Fibroblast of villous mesenchyme (primary cell): ENCODE data around the gene NHS. TPM values are rescaled to one million over a fixed set of nuclear protein-coding genes. Genes with fewer than 3 reads are reported as not detected.

Experiments
- DNase-seq: peaks from one replicate; pipeline ENCODE4 v3.0.0-alpha.2; 2010; ENCODE audit warnings: low read depth
- H3K4me3 ChIP-seq: 2 replicates; pipeline ENCODE4 v1.5.1; 2011; ENCODE audit warnings: low read depth, mild to moderate bottlenecking, low read length
- total RNA-seq: library from RNA; depleted of rRNA; stranded (reverse); fragments of >200 nt; gene quantifications from 2 replicates; pipeline ENCODE4 v1.2.3, GENCODE V29; 2012
- TF ChIP-seq, protein P1 (sequence below): IDR thresholded peaks from 2 replicates; pipeline ENCODE4 v1.5.1; 2012; ENCODE audit warnings: low read depth, mild to moderate bottlenecking, low read length; ENCODE audit not compliant: insufficient read depth

Gene NHS
- total RNA-seq, 1 donor, result 5.2 TPM

DNA sequence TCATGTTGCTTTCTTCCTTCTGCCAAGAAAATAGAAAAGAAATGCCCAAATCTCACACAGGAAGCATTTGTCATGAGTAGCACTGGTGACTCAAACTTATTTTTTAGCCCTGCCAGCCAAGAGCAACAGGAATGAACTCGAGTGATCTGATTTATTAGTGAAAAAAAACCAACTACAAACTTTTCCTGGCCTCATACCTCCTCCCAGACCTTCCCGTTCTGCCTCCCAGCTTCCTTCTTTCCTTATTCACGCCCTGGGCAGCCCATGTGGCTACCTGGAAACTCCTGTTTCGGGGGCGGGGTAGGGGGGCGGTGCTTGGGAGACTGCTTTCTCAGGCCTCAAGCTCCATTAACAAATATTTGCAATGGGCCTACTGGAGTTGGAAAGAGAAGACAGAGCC, 178.5 kb downstream of the NHS start:
- TF ChIP-seq, protein P1, sequence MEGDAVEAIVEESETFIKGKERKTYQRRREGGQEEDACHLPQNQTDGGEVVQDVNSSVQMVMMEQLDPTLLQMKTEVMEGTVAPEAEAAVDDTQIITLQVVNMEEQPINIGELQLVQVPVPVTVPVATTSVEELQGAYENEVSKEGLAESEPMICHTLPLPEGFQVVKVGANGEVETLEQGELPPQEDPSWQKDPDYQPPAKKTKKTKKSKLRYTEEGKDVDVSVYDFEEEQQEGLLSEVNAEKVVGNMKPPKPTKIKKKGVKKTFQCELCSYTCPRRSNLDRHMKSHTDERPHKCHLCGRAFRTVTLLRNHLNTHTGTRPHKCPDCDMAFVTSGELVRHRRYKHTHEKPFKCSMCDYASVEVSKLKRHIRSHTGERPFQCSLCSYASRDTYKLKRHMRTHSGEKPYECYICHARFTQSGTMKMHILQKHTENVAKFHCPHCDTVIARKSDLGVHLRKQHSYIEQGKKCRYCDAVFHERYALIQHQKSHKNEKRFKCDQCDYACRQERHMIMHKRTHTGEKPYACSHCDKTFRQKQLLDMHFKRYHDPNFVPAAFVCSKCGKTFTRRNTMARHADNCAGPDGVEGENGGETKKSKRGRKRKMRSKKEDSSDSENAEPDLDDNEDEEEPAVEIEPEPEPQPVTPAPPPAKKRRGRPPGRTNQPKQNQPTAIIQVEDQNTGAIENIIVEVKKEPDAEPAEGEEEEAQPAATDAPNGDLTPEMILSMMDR, result no peak
- no peak overlapping the region for H3K4me3 ChIP-seq
- no peak for DNase-seq

DNA sequence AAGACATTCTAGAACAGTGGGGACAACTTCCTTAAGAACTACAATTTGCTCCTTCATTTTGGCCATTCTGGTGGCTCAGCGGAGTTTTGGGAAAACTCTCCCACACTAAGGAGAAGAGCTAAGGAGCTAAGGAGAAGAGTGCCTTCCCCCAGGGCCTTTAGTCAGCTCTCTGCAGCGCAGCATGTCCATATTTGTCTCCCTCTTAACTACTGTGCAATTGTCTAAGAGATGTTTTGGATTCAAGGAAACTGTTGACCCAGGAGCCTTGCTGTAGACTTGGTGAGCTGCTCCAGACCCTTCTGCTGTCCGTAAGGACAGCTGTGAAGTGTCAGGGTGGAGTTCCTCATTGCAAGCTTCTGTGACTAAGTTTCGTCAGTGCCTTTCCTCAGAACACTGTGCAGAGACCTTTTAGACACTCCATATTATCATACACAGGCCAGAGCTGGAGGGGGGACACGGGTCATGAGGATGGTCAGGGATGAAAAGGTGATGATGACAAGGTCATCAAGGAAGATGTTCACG, 179.0 kb downstream of the NHS start:
- TF ChIP-seq, protein P1, result no peak
- no peak overlapping the region for H3K4me3 ChIP-seq
- DNase-seq, result peak; percentile 55

DNA sequence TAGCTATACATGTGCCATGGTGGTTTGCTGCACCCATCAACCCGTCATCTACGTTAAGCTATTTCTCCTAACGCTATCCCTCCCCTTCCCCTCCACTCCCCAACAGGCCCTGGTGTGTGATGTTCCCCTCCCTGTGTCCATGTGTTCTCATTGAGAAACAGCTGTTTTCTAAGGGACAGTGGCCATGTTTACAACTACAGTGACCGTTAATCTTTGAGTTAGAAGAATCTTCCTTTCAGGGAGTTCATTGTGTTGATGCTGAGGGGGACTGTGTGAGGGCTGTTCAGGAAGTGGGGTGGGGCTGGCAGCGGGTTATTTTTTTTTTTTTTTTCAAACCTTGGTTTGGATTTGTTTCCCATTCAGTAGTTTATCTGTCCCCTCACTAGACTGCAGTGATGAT, 179.9 kb downstream of the NHS start:
- no peak for DNase-seq
- no peak overlapping the region for H3K4me3 ChIP-seq

DNA sequence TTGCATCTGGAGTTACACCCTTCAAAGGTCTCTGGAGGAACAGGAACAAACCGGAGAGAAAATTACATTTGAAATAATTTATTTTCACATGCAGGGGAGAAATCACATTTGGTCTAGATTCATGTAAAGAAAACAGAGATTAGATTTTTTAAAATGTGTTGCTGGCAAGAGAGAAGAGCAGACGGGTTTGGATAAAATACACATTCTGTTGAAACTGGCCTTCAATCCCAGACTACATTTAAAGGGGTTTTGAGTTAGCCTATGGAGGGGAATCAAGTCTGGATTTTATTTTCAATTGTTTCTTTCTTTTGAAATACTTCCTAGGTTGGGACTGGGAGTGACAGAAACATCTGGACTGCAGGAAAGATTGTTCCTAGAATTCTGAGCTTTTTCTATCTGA, 180.8 kb downstream of the NHS start:
- H3K4me3 ChIP-seq, result no peak overlapping the region
- DNase-seq, result no peak
- TF ChIP-seq, protein P1, result no peak

More for the DNA sequence above, 179.9 kb downstream of the NHS start:
- TF ChIP-seq, protein P1, result no peak

DNA sequence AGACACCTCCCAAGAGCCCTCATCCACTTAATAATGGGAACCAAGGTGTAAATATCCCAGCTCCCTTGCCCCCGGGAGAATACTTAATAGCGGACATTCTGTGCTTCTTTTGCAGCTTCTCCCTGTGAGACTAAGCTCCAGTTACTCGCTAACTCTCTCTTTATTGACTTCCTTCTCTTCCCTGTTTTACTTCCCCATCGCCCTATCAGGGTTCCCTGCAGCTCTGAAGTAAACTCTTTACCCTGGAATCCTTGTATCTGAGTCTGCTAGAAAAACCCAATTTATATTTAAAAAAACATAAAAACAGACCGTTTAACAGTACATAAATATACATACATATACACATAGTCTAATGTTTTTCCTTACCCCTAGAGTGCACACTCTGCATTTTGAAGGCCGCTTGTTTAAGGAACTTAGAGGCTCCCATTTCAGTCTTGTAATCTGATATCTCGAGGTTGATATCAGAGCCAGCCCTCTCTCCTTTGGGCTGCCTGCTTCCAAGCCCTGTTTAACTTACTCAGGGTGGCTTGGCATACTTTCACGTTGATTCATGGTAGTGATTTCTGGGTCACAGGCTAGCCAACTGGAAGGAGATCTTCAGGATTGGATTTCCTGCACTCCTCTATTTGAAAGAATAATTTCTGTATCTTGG, 184.9 kb downstream of the NHS start:
- DNase-seq, result peak; percentile 60
- no peak overlapping the region for H3K4me3 ChIP-seq
- TF ChIP-seq, protein P1, result no peak

DNA sequence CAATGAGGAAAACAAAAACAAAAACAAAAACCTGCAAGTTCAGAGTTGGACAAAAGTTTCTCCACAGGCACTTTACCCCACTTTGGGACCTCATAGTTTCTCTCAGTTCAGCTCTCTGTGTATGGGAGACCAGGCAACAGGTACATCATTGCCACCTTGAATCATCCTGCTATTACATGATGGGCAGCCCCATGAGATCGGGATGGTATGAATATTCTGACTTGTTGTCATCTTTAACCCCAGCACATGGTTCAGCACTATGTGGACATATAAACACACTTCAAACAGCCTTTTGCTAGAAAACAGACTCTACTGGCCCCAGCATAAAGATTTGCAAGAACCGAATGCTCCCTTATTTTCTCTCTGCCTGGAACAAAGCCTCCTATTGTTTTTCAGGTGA, 185.4 kb downstream of the NHS start:
- TF ChIP-seq, protein P1, result no peak
- H3K4me3 ChIP-seq, result no peak overlapping the region
- DNase-seq, result no peak

DNA sequence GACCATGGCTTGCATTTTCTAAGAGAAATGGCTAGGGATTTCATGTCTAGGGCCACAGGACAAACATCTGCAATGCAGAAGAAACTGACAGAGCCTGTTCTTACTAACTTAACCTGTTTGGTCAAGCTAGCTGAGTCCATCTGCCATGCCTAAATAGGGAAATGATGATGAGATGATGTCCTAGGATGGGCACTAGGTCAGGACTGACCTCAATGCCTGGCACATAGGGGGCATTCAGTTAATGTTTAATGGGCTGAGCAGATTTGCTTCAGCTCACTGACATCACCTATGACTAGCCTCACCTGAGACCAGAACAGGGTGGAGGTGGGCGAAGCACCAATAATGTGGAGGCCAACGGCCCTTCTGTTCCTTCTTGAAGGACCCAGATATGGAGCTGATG, 188.1 kb downstream of the NHS start:
- TF ChIP-seq, protein P1, result no peak
- H3K4me3 ChIP-seq, result no peak overlapping the region
- DNase-seq, result no peak
